AG09309 (cell line): ENCODE data around the gene TRAPPC13.

Source experiments
- DNase-seq: peaks from one replicate; pipeline ENCODE4 v3.0.0-alpha.2; 2010; ENCODE audit warnings: low read depth
- H3K4me3 ChIP-seq: 2 replicates; pipeline ENCODE4 v1.5.1; 2011; ENCODE audit warnings: mild to moderate bottlenecking, low read depth, low read length, moderate library complexity; ENCODE audit not compliant: control insufficient read depth
- CTCF ChIP-seq: IDR thresholded peaks from 2 replicates; pipeline ENCODE4 v1.5.1; 2011; ENCODE audit warnings: mild to moderate bottlenecking, low read depth, low read length, inconsistent platforms; ENCODE audit not compliant: insufficient read depth, control insufficient read depth; ENCODE audit errors: missing control alignments

Gene TRAPPC13

GRCh38 chr5:65623482-65623881, 1.3 kb upstream of the TRAPPC13 start:
- TF ChIP-seq CTCF: no peak
- H3K4me3 ChIP-seq: peak overlapping the region; percentile 89
- no peak for DNase-seq

GRCh38 chr5:65624025-65624570, 729 bp upstream of the TRAPPC13 start, which contains the start of gene TRIM23:
Gene TRIM23 (minus strand): TSS chr5:65624333. CDS start chr5:65624274, 59 bp downstream.
- TF ChIP-seq CTCF: no peak
- peak within 1 kb of the TSS; percentile 89 for H3K4me3 ChIP-seq

DNA sequence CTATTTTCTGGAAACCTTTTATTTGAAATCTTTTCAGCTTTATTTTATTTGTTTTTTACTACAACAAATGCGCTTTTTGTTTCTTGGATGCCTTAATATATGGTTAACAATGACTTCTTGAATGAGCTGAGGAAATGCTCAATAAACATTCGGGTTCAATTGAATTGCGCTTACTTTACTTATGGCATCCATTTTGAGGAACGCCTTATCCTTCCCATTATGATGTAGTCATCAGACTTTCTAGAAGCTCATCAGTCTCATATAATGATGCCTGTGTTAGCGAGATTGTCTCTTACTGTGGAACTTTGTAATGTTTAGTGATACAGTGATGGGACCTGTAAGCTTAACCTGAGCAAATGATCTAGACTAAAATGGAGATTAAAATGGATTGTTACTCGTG, 916 bp downstream of the TRAPPC13 start:
- peak overlapping the region; percentile 89 for H3K4me3 ChIP-seq
- TF ChIP-seq CTCF: no peak
- no peak for DNase-seq

More at GRCh38 chr5:65624025-65624570, 729 bp upstream of the TRAPPC13 start, which contains the start of gene TRIM23:
- peak; percentile 76 for DNase-seq

GRCh38 chr5:65630981-65631380, 6.2 kb downstream of the TRAPPC13 start:
- no peak overlapping the region for H3K4me3 ChIP-seq
- DNase-seq: no peak

GRCh38 chr5:65640240-65640639, 15.4 kb downstream of the TRAPPC13 start:
- TF ChIP-seq CTCF: no peak
- DNase-seq: no peak
- no peak overlapping the region for H3K4me3 ChIP-seq

More at GRCh38 chr5:65630981-65631380, 6.2 kb downstream of the TRAPPC13 start:
- TF ChIP-seq CTCF: no peak

- no peak for TF ChIP-seq CTCF
- no peak for DNase-seq
- H3K4me3 ChIP-seq: no peak overlapping the region
These were observed 22.1 kb downstream of the TRAPPC13 start for GRCh38 chr5:65646938-65647337.

GRCh38 chr5:65647941-65648340, 23.1 kb downstream of the TRAPPC13 start:
- no peak for DNase-seq
- no peak overlapping the region for H3K4me3 ChIP-seq

More at GRCh38 chr5:65647941-65648340, 23.1 kb downstream of the TRAPPC13 start:
- TF ChIP-seq CTCF: no peak
